BLaER1 treated with 17β-estradiol and CSF1 and Interleukin-3, amounts not matched to agents 10 nM and 100 nM (cell line): ENCODE data around the gene ZNF746.
"Not testable (repeated sequence)": the region's sequence is repeated elsewhere in the genome, so short reads cannot be mapped to it uniquely, and the experiment has no call there.

Experiments
- H3K27ac ChIP-seq, 11 experiments: shearing (Covaris generic); formaldehyde crosslinking; 2 replicates each; pipeline ENCODE4 v1.8.1; 2022
- H3K27me3 ChIP-seq, 11 experiments: shearing (Covaris generic); formaldehyde crosslinking; 2 replicates each; pipeline ENCODE4 v1.8.1; 2022
- H3K36me3 ChIP-seq, 11 experiments: shearing (Covaris generic); formaldehyde crosslinking; 2 replicates each; pipeline ENCODE4 v1.8.1; 2022
- H3K4me1 ChIP-seq, 10 experiments: shearing (Covaris generic); formaldehyde crosslinking; 2 replicates each; pipeline ENCODE4 v1.8.1; 2022
- H3K4me2 ChIP-seq, 11 experiments: shearing (Covaris generic); formaldehyde crosslinking; 2 replicates each; pipeline ENCODE4 v1.8.1; 2022
- H3K4me3 ChIP-seq, 10 experiments: shearing (Covaris generic); formaldehyde crosslinking; 2 replicates each; pipeline ENCODE4 v1.8.1; 2022
- H3K9ac ChIP-seq, 11 experiments: shearing (Covaris generic); formaldehyde crosslinking; 2 replicates each; pipeline ENCODE4 v1.8.1; 2022
- H3K9me3 ChIP-seq, 11 experiments: shearing (Covaris generic); formaldehyde crosslinking; replicated peaks in 1 of 11; 2 replicates each; pipeline ENCODE4 v1.8.1; 2022
- H4K20me1 ChIP-seq, 11 experiments: shearing (Covaris generic); formaldehyde crosslinking; 2 replicates each; pipeline ENCODE4 v1.8.1; 2022
- Cebpa-rat ChIP-seq, 11 experiments: shearing (Covaris generic); IDR thresholded peaks; 2 replicates each; pipeline ENCODE4 v1.8.1; 2022

Gene ZNF746

GRCh38 chr7:149495785-149496641 is 1.6 kb downstream of the ZNF746 start:
- Histone ChIP-seq H3K27me3 (no peaks in the 10 kb centered on the region), H3K4me2 (peak overlapping the region; percentile 83 to 99 (median 92)), H3K27ac (peak overlapping the region; percentile 96 to 100 (median 99)), H3K4me1 (peaks cover 18 to 38% (median 32%) of the 10 kb centered on the region in 10 experiments; a peak in 19 of 20 replicates), H3K9ac (peak overlapping the region; percentile 98 to 100 (median 100)), H3K4me3 (peak overlapping the region; percentile 88 to 99 (median 97)), H4K20me1 (peaks cover 0 to 47% (median 20%) of the 10 kb centered on the region in 11 experiments; a peak in 16 of 22 replicates), H3K36me3 (peaks cover 31 to 50% (median 36%) of the 10 kb centered on the region in 11 experiments), H3K9me3 (no peaks in the 10 kb centered on the region)
- TF ChIP-seq Cebpa-rat (IDR thresholded peaks at IDR 0.05), result no peak

GRCh38 chr7:149494738-149495368 is 2.8 kb downstream of the ZNF746 start:
- Histone ChIP-seq H3K9me3 (no peaks in the 10 kb centered on the region), H3K4me3 (peak overlapping the region in 7 of 10 experiments; percentile 88 to 99 (median 97); a peak in 13 of 20 replicates), H3K27ac (peak overlapping the region; percentile 66 to 100 (median 99)), H3K36me3 (peaks cover 43 to 62% (median 48%) of the 10 kb centered on the region in 11 experiments), H3K27me3 (no peaks in the 10 kb centered on the region), H3K4me1 (peaks cover 18 to 38% (median 30%) of the 10 kb centered on the region in 10 experiments; a peak in 19 of 20 replicates), H4K20me1 (peaks cover 6 to 59% (median 24%) of the 10 kb centered on the region in 11 experiments; a peak in 19 of 22 replicates), H3K4me2 (peak overlapping the region; percentile 83 to 99 (median 92); a peak in 21 of 22 replicates), H3K9ac (peak overlapping the region; percentile 98 to 100 (median 100); a peak in 21 of 22 replicates)
- TF ChIP-seq Cebpa-rat (IDR thresholded peaks at IDR 0.05), result peak; percentile 15 to 91 (median 84); a peak in 18 of 22 replicates

GRCh38 chr7:149493975-149494374 is 3.6 kb downstream of the ZNF746 start:
- H3K27ac ChIP-seq, result peak overlapping the region in 10 of 11 experiments; percentile 96 to 100 (median 100); a peak in 18 of 22 replicates
- H3K4me1 ChIP-seq, result peaks cover 18 to 38% (median 30%) of the 10 kb centered on the region in 10 experiments; a peak in 19 of 20 replicates
- peaks cover 12 to 65% (median 30%) of the 10 kb centered on the region in 11 experiments; a peak in 20 of 22 replicates for H4K20me1 ChIP-seq
- H3K4me3 ChIP-seq, H3K9me3 ChIP-seq, H3K27me3 ChIP-seq: not testable (repeated sequence)
- peak overlapping the region in 9 of 11 experiments; percentile 21 to 100 (median 100); a peak in 12 of 22 replicates for H3K9ac ChIP-seq
- peaks cover 52 to 71% (median 57%) of the 10 kb centered on the region in 11 experiments for H3K36me3 ChIP-seq
- H3K4me2 ChIP-seq, result peak overlapping the region in 6 of 11 experiments; percentile 83 to 99 (median 94); a peak in 12 of 22 replicates

GRCh38 chr7:149493366-149493765 is 4.2 kb downstream of the ZNF746 start:
- peaks cover 15 to 72% (median 36%) of the 10 kb centered on the region in 11 experiments; a peak in 20 of 22 replicates for H4K20me1 ChIP-seq
- no peaks in the 10 kb centered on the region for H3K9me3 ChIP-seq
- H3K9ac ChIP-seq, result peak overlapping the region in 6 of 11 experiments; percentile 7 to 100 (median 100); a peak in 6 of 22 replicates
- peak overlapping the region in 2 of 11 experiments; percentile 94 to 97; a peak in 4 of 22 replicates for H3K4me2 ChIP-seq
- peaks cover 18 to 38% (median 29%) of the 10 kb centered on the region in 10 experiments; a peak in 19 of 20 replicates for H3K4me1 ChIP-seq
- no peak for TF ChIP-seq Cebpa-rat (IDR thresholded peaks at IDR 0.05)
- no peak overlapping the region for H3K4me3 ChIP-seq
- peak overlapping the region in 10 of 11 experiments; percentile 13 to 100 (median 100); a peak in 17 of 22 replicates for H3K27ac ChIP-seq
- H3K36me3 ChIP-seq, result peaks cover 58 to 77% (median 63%) of the 10 kb centered on the region in 11 experiments
- H3K27me3 ChIP-seq, result no peaks in the 10 kb centered on the region

- peak overlapping the region in 1 of 11 experiments; percentile 26; a peak in 1 of 22 replicates for H3K27ac ChIP-seq
- no peak for TF ChIP-seq Cebpa-rat (IDR thresholded peaks at IDR 0.05)
- no peaks in the 10 kb centered on the region for H3K27me3 ChIP-seq
- peaks cover 3 to 22% (median 16%) of the 10 kb centered on the region in 10 experiments; a peak in 19 of 20 replicates for H3K4me1 ChIP-seq
- no peak overlapping the region for H3K4me2 ChIP-seq
- H3K36me3 ChIP-seq, result peaks cover 88 to 100% (median 90%) of the 10 kb centered on the region in 11 experiments
- no peak overlapping the region; a peak in 1 of 22 replicates for H3K9ac ChIP-seq
- no peaks in the 10 kb centered on the region for H3K9me3 ChIP-seq
- H4K20me1 ChIP-seq, result peaks cover 17 to 71% (median 52%) of the 10 kb centered on the region in 11 experiments; a peak in 20 of 22 replicates
- H3K4me3 ChIP-seq, result no peak overlapping the region
Observed at GRCh38 chr7:149490083-149490760, 7.4 kb downstream of the ZNF746 start.

- Histone ChIP-seq H3K4me1 (peaks cover 0 to 15% (median 9%) of the 10 kb centered on the region in 10 experiments; a peak in 14 of 20 replicates), H3K27me3 (no peaks in the 10 kb centered on the region), H3K9me3 (no peaks in the 10 kb centered on the region), H3K36me3 (peaks cover 95 to 100% (median 97%) of the 10 kb centered on the region in 11 experiments), H3K4me2 (no peak overlapping the region), H3K9ac (peak overlapping the region in 1 of 11 experiments; percentile 1; a peak in 1 of 22 replicates), H3K4me3 (no peak overlapping the region), H3K27ac (0 out of 22 replicates have a peak overlapping the region, but pooled peaks of 1 of the 11 experiments have one; percentile 26), H4K20me1 (peaks cover 10 to 71% (median 51%) of the 10 kb centered on the region in 11 experiments; a peak in 19 of 22 replicates)
- TF ChIP-seq Cebpa-rat (IDR thresholded peaks at IDR 0.05), result no peak
Observed at GRCh38 chr7:149489391-149490024, 8.1 kb downstream of the ZNF746 start.

- Histone ChIP-seq H4K20me1 (peaks cover 0 to 68% (median 30%) of the 10 kb centered on the region in 11 experiments; a peak in 17 of 22 replicates), H3K27ac (no peak overlapping the region), H3K36me3 (peaks cover 88 to 100% (median 98%) of the 10 kb centered on the region in 11 experiments), H3K27me3 (no peaks in the 10 kb centered on the region), H3K4me2 (no peak overlapping the region), H3K9me3 (peaks cover 13 to 44% (median 25%) of the 10 kb centered on the region in 11 experiments; a peak in 20 of 22 replicates), H3K9ac (no peak overlapping the region), H3K4me1 (no peaks in the 10 kb centered on the region), H3K4me3 (peak overlapping the region in 1 of 10 experiments; percentile 12; a peak in 3 of 20 replicates)
- TF ChIP-seq Cebpa-rat (IDR thresholded peaks at IDR 0.05), result no peak
Observed at GRCh38 chr7:149479568-149479967, 18.0 kb downstream of the ZNF746 start.
